H1 (cell line): ENCODE data around the gene SPR. TPM values are rescaled to one million over a fixed set of nuclear protein-coding genes. Genes with fewer than 3 reads are reported as not detected.

Experiments
- CTCF ChIA-PET: fragments of 300-600 bp; sonication (Branson Sonifier 250); formaldehyde crosslinking; loops from one replicate; lab custom pipeline; 2021; ENCODE audit not compliant: partially characterized antibody; lab: Charles Lee
- POLR2A ChIA-PET: fragments of 300-600 bp; sonication (Branson Sonifier 250); formaldehyde crosslinking; loops from one replicate; lab custom pipeline; 2021; ENCODE audit warnings: inconsistent platforms; ENCODE audit not compliant: partially characterized antibody; lab: Charles Lee
- DNase-seq, 2 experiments: peaks; one replicate each; pipeline versions ENCODE4 v3.0.0 to v3.0.0-alpha.2; 2010 to 2022; ENCODE audit warnings: low spot score in 2 of 2, low read depth in 1 of 2, mixed read lengths in 1 of 2
- FAIRE-seq: peaks from 2 replicates; lab custom pipeline; 2011; peaks lifted over from hg19 to GRCh38; lab: Jason Lieb, UNC
- H2AFZ ChIP-seq: 2 replicates; pipeline ENCODE4 v1.8.1; 2012; ENCODE audit warnings: low read length, inconsistent platforms
- H2AK5ac ChIP-seq: 2 replicates; pipeline ENCODE4 v1.6.1; 2013; ENCODE audit warnings: low read depth, low read length
- H2BK120ac ChIP-seq: replicated peaks from 2 replicates; pipeline ENCODE3; 2013; ENCODE audit warnings: low read depth, low read length, inconsistent platforms
- H2BK12ac ChIP-seq: 2 replicates; pipeline ENCODE4 v1.6.1; 2013; ENCODE audit warnings: low read depth, low read length
- H2BK15ac ChIP-seq: 2 replicates; pipeline ENCODE4 v1.6.1; 2013; ENCODE audit warnings: low read length
- H2BK20ac ChIP-seq: 2 replicates; pipeline ENCODE4 v1.6.1; 2013; ENCODE audit warnings: low read length
- H2BK5ac ChIP-seq: 2 replicates; pipeline ENCODE4 v1.6.1; 2013; ENCODE audit warnings: low read depth, low read length
- H3K14ac ChIP-seq: 2 replicates; pipeline ENCODE4 v1.6.1; 2013; ENCODE audit warnings: inconsistent platforms; ENCODE audit not compliant: insufficient read length
- H3K18ac ChIP-seq: 2 replicates; pipeline ENCODE4 v1.6.1; 2013; ENCODE audit warnings: low read length; ENCODE audit errors: extremely low read depth
- H3K23ac ChIP-seq: 2 replicates; pipeline ENCODE4 v1.6.1; 2013; ENCODE audit warnings: inconsistent platforms; ENCODE audit not compliant: insufficient read length
- H3K23me2 ChIP-seq: 2 replicates; pipeline ENCODE4 v1.6.1; 2013; ENCODE audit warnings: low read depth, low read length
- H3K27ac ChIP-seq: 2 replicates; pipeline ENCODE4 v1.6.1; 2011; ENCODE audit warnings: low read depth, low read length, inconsistent platforms
- H3K27me3 ChIP-seq, 4 experiments: replicated peaks in 1 of 4; 1 replicate in 1 of 4; 2 replicates in 3 of 4; pipeline versions ENCODE4 v1.6.1 to v1.8.1; 2011 to 2013; ENCODE audit warnings: low read length in 3 of 4, mild to moderate bottlenecking in 3 of 4, inconsistent platforms in 2 of 4, mixed read lengths in 2 of 4, moderate library complexity in 1 of 4; ENCODE audit not compliant: control insufficient read depth in 3 of 4, insufficient read depth in 3 of 4; ENCODE audit errors: extremely low read depth in 1 of 4
- H3K36me3 ChIP-seq, 4 experiments: 2 replicates each; pipeline versions ENCODE4 v1.6.1 to v1.8.1; 2011 to 2013; ENCODE audit warnings: mild to moderate bottlenecking in 4 of 4, low read length in 3 of 4, moderate library complexity in 2 of 4, control low read depth in 1 of 4, inconsistent platforms in 1 of 4; ENCODE audit not compliant: insufficient read depth in 4 of 4, control insufficient read depth in 2 of 4
- H3K4ac ChIP-seq: replicated peaks from 2 replicates; pipeline ENCODE3; 2013; ENCODE audit warnings: low read length, low read depth, mixed read lengths, inconsistent platforms; ENCODE audit not compliant: insufficient read length
- H3K4me1 ChIP-seq, 4 experiments: replicated peaks in 1 of 4; 1 replicate in 1 of 4; 2 replicates in 3 of 4; pipeline versions ENCODE4 v1.6.1 to v1.8.1; 2011 to 2013; ENCODE audit warnings: low read length in 3 of 4, inconsistent platforms in 2 of 4, mixed read lengths in 1 of 4; ENCODE audit not compliant: insufficient read depth in 4 of 4, control insufficient read depth in 3 of 4
- H3K4me2 ChIP-seq, 2 experiments: 2 replicates each; pipeline versions ENCODE4 v1.6.1 to v1.8.1; 2011 to 2013; ENCODE audit warnings: low read depth in 2 of 2, low read length in 2 of 2, control low read depth in 1 of 2, inconsistent platforms in 1 of 2, mild to moderate bottlenecking in 1 of 2; ENCODE audit not compliant: insufficient read depth in 1 of 2
- H3K4me3 ChIP-seq, 4 experiments: fragments of 200-600, 300-600 bp in 1 of 4; sonication (generic), shearing (Covaris generic), sonication (Bioruptor Twin) in 1 of 4; 2 replicates each; pipeline versions ENCODE4 v1.5.1 to v1.8.1; 2011 to 2016; ENCODE audit warnings: low read length in 4 of 4, low read depth in 3 of 4, control low read depth in 2 of 4, inconsistent platforms in 2 of 4, mild to moderate bottlenecking in 2 of 4, mixed read lengths in 1 of 4, moderate library complexity in 1 of 4; ENCODE audit not compliant: insufficient read depth in 2 of 4; ENCODE audit errors: extremely low read depth in 1 of 4
- H3K56ac ChIP-seq: replicated peaks from 2 replicates; pipeline ENCODE3; 2013; ENCODE audit warnings: low read depth, mild to moderate bottlenecking, mixed read lengths, low read length, inconsistent platforms; ENCODE audit not compliant: insufficient read length
- H3K79me1 ChIP-seq: 2 replicates; pipeline ENCODE4 v1.6.1; 2013; ENCODE audit warnings: low read depth, low read length, control low read depth
- H3K79me2 ChIP-seq, 2 experiments: 2 replicates each; pipeline versions ENCODE4 v1.6.1 to v1.8.1; 2012 to 2013; ENCODE audit warnings: low read length in 2 of 2, mild to moderate bottlenecking in 2 of 2, inconsistent platforms in 1 of 2; ENCODE audit not compliant: insufficient read depth in 2 of 2, control insufficient read depth in 1 of 2
- H3K9ac ChIP-seq, 4 experiments: replicated peaks in 1 of 4; 1 replicate in 1 of 4; 2 replicates in 3 of 4; pipeline versions ENCODE4 v1.6.1 to v1.8.1; 2011 to 2013; ENCODE audit warnings: low read depth in 3 of 4, low read length in 3 of 4, control low read depth in 2 of 4, mild to moderate bottlenecking in 2 of 4, moderate library complexity in 2 of 4, inconsistent platforms in 1 of 4; ENCODE audit errors: extremely low read depth in 1 of 4
- H3K9me3 ChIP-seq, 2 experiments: 2 replicates each; pipeline versions ENCODE4 v1.6.1 to v1.8.1; 2012 to 2013; ENCODE audit warnings: mild to moderate bottlenecking in 2 of 2, moderate library complexity in 2 of 2, control low read depth in 1 of 2, inconsistent platforms in 1 of 2, low read depth in 1 of 2, low read length in 1 of 2, mixed read lengths in 1 of 2; ENCODE audit not compliant: insufficient read depth in 2 of 2
- H4K20me1 ChIP-seq, 2 experiments: replicated peaks in 1 of 2; 2 replicates each; pipeline versions ENCODE3 to v1.8.1; 2011 to 2013; ENCODE audit warnings: inconsistent platforms in 2 of 2, low read length in 2 of 2, mild to moderate bottlenecking in 1 of 2; ENCODE audit not compliant: insufficient read depth in 2 of 2, control insufficient read depth in 1 of 2
- H4K5ac ChIP-seq: 2 replicates; pipeline ENCODE4 v1.6.1; 2013; ENCODE audit warnings: low read length, low read depth, mixed read lengths, inconsistent platforms; ENCODE audit not compliant: insufficient read length
- H4K8ac ChIP-seq: 2 replicates; pipeline ENCODE4 v1.8.0; 2013; ENCODE audit warnings: mild to moderate bottlenecking, moderate library complexity, low read length, inconsistent platforms; ENCODE audit not compliant: insufficient read depth; ENCODE audit errors: extremely low read depth
- H4K91ac ChIP-seq: replicated peaks from 2 replicates; pipeline ENCODE3; 2013; ENCODE audit warnings: low read length, mixed read lengths, inconsistent platforms; ENCODE audit not compliant: insufficient read length
- BCL11A ChIP-seq, 2 experiments: IDR thresholded peaks; one replicate each; pipeline ENCODE4 v1.6.1; 2011; ENCODE audit warnings: low read depth in 2 of 2, low read length in 2 of 2, mild to moderate bottlenecking in 2 of 2
- CBX8 ChIP-seq: fragments of 300-800, 300-1000 bp; sonication (generic); IDR thresholded peaks from 2 replicates; pipeline ENCODE4 v1.7.1; 2016; ENCODE audit warnings: low read depth, low read length, borderline replicate concordance
- CREB1 ChIP-seq: IDR thresholded peaks from 2 replicates; pipeline ENCODE4 v1.6.1; 2012; ENCODE audit warnings: inconsistent platforms
- EGR1 ChIP-seq: IDR thresholded peaks from 2 replicates; pipeline ENCODE4 v1.6.1; 2011; ENCODE audit warnings: low read depth, low read length, borderline replicate concordance
- GTF2F1 ChIP-seq: IDR thresholded peaks from 2 replicates; pipeline ENCODE4 v1.6.1; 2012; ENCODE audit warnings: low read depth, low read length, improper control_type of control experiment, borderline replicate concordance
- JUN ChIP-seq: IDR thresholded peaks from 2 replicates; pipeline ENCODE4 v1.6.1; 2011; ENCODE audit warnings: low read depth, mild to moderate bottlenecking, improper control_type of control experiment, low read length
- RFX5 ChIP-seq: IDR thresholded peaks from 2 replicates; pipeline ENCODE4 v1.6.1; 2011; ENCODE audit warnings: low read depth, low read length, improper control_type of control experiment, borderline replicate concordance
- SIRT6 ChIP-seq: IDR thresholded peaks from one replicate; pipeline ENCODE4 v1.7.1; 2012; ENCODE audit warnings: low read length, inconsistent platforms
- SP2 ChIP-seq: IDR thresholded peaks from 2 replicates; pipeline ENCODE4 v1.6.1; 2012; ENCODE audit warnings: mild to moderate bottlenecking, low read length, inconsistent platforms
- SUZ12 ChIP-seq: fragments of 200-600 bp; sonication (generic); IDR thresholded peaks from 2 replicates; pipeline ENCODE4 v1.6.1; 2012; ENCODE audit warnings: mild to moderate bottlenecking, inconsistent platforms, low read length, moderate library complexity, mixed read lengths
- TBP ChIP-seq: IDR thresholded peaks from 2 replicates; pipeline ENCODE4 v1.6.1; 2011; ENCODE audit warnings: low read depth, low read length, improper control_type of control experiment
- TCF12 ChIP-seq: IDR thresholded peaks from 2 replicates; pipeline ENCODE4 v1.6.1; 2011; ENCODE audit warnings: low read depth, mild to moderate bottlenecking, low read length
- WGBS, 2 experiments: shearing (Covaris generic) in 1 of 2; methylation state at CpG; one replicate each; pipeline versions ENCODE4 v1.1.6 to v1.1.7; 2013 to 2015; ENCODE audit warnings: low lambda C conversion rate in 2 of 2, mixed read lengths in 2 of 2, inconsistent platforms in 1 of 2, low coverage in 1 of 2, missing lambda C conversion rate in 1 of 2; ENCODE audit not compliant: insufficient replicate concordance in 2 of 2, insufficient coverage in 1 of 2, insufficient read length in 1 of 2; ENCODE audit errors: extremely low coverage in 1 of 2, missing lambda C conversion rate in 1 of 2; 5-methylcytosine and 5-hydroxymethylcytosine counted together
- polyA plus RNA-seq, 7 experiments: library from polyadenylated mRNA; depleted of rRNA in 3 of 7; stranded (reverse) in 5 of 7; unstranded in 2 of 7; fragments of >200 nt in 5 of 7; fragments of 200-250 nt in 2 of 7; gene quantifications; 1 replicate in 5 of 7; 2 replicates in 1 of 7; 4 replicates in 1 of 7; pipeline versions ENCODE4 v1.2.1 to v1.2.3, GENCODE V29; 2011 to 2013; ENCODE audit warnings: missing spikeins in 2 of 7, mixed read lengths in 2 of 7
- total RNA-seq: library from RNA; stranded (reverse); fragmentation: NEBNext Ultra II Directional; extraction: Animal tissue kit (Norgen Biotek cat#: 25700); gene quantifications from 2 replicates; pipeline ENCODE4 v1.2.1, GENCODE V29; 2021
- TF ChIP-seq, protein P1 (sequence below): IDR thresholded peaks from 2 replicates; pipeline ENCODE4 v1.6.1; 2012; ENCODE audit warnings: inconsistent platforms

SPR gene
- total and polyA plus RNA-seq, 2 of the 8 experiments (the other 6 are each of a cell fraction or from before 2014, with no cell fraction given): 4.5 to 11.5 TPM

DNA sequence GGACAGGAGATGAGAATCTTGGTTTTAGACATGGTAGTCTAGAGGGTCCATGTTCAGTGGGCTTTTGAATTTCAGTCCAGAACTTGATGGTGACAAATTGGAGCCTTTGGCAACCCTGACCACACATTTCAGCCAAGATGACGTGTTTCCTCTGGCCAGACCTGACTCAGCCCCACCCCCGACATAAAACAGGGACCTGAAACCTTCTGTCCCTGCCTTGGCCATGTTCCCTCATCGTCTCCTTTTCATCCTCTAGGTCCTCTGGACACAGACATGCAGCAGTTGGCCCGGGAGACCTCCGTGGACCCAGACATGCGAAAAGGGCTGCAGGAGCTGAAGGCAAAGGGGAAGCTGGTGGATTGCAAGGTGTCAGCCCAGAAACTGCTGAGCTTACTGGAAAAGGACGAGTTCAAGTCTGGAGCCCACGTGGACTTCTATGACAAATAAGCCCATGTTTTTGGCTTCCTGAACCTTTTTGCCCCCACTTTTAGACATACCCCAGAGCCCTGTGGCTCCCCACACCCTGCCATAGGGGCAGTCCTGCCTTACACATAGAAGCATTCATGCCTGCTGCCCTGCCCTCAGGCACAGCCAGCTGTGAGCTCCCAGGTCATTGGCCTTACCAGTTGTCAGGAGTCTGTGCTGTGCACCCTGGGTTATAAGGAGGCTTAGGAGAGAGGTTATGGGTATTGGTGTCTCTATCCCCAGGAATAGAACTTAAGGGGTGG, 4.0 kb downstream of the SPR start:
- Histone ChIP-seq H3K27me3 (peaks cover 0 to 54% (median 39%) of the 10 kb centered on the region in 4 experiments; a peak in 6 of 7 replicates), H3K27ac (no peak overlapping the region), H4K20me1 (peaks cover 0 to 4% of the 10 kb centered on the region in 2 experiments), H4K8ac (no peak overlapping the region), H2BK5ac (no peak overlapping the region), H4K91ac (no peak overlapping the region), H3K18ac (no peak overlapping the region), H3K79me2 (no peaks in the 10 kb centered on the region), H3K4me1 (peaks cover 5 to 17% (median 8%) of the 10 kb centered on the region in 4 experiments), H2BK120ac (no peak overlapping the region), H3K4ac (no peak overlapping the region), H4K5ac (no peak overlapping the region), H3K23ac (no peak overlapping the region), H2AK5ac (no peak overlapping the region), H2BK15ac (no peak overlapping the region), H3K9me3 (no peaks in the 10 kb centered on the region), H3K36me3 (no peaks in the 10 kb centered on the region), H3K14ac (no peak overlapping the region), H3K79me1 (no peaks in the 10 kb centered on the region), H3K4me3 (no peak overlapping the region), H3K56ac (no peak overlapping the region), H3K4me2 (no peak overlapping the region), H2AFZ (no peak overlapping the region), H2BK12ac (no peak overlapping the region), H2BK20ac (no peak overlapping the region), H3K23me2 (peaks cover 9% of the 10 kb centered on the region; the same call in 1 of the 2 replicates), H3K9ac (no peak overlapping the region)
- POLR2A ChIA-PET: no interaction called here
- FAIRE-seq (no peak), DNase-seq (no peak)
- TF ChIP-seq EGR1: no peak
- no peak for TF ChIP-seq SIRT6
- no peak for TF ChIP-seq SUZ12
- TF ChIP-seq, protein P1, sequence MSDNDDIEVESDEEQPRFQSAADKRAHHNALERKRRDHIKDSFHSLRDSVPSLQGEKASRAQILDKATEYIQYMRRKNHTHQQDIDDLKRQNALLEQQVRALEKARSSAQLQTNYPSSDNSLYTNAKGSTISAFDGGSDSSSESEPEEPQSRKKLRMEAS: no peak
- TF ChIP-seq TCF12: no peak
- TF ChIP-seq TBP: no peak
- no peak for TF ChIP-seq BCL11A (IDR thresholded peaks at IDR 0.05; ENCODE audit: low read depth in 2 of 2, low read length in 2 of 2)
- no peak for TF ChIP-seq SP2
- TF ChIP-seq CBX8: no peak
- TF ChIP-seq JUN: no peak
- TF ChIP-seq GTF2F1: no peak
- no peak for TF ChIP-seq RFX5
- TF ChIP-seq CREB1: no peak
- CTCF ChIA-PET: interaction anchor here (0.8 to 19.1 kb wide), 15 partner anchors 8 to 321 kb away, joined by 3 to 497 read pairs (median 21); partner anchors contain the start of gene EMX1
- 86% methylated on average over 8 of the region's 8 CpGs; no CpG with 5 or more reads in 1 of the 2 experiments for WGBS, 2 experiments
